NCI-H2029 treated with DMSO at 0.1 percent for 48 hours (cell line): ENCODE data around the gene ALK.

Experiments used
- DNase-seq: peaks from one replicate; lab custom pipeline; 2025; lab: John Stamatoyannopoulos, UW

ALK gene

GRCh38 chr2:29715655-29716054 lies 205.7 kb downstream of the ALK start:
- DNase-seq: no peak

DNA sequence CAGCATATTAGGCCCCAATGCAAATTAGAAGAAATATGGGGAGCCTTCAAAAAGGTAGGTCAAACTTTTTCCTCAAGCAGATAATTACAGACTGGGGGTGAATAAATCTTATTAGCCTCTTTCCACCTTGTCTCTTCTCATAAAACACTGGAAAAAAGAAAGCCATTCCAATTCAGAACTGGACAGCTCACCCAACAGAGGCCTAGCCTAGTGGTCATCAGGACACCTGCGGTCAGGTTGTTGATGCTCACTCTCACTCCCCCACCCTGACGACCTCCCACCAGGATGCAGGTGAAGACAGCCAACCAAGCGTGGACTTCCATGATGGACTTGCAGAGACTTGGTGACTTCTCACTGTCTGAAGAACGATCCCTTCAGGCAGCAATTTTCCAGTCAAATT lies 207.1 kb downstream of the ALK start:
- DNase-seq: no peak

DNA sequence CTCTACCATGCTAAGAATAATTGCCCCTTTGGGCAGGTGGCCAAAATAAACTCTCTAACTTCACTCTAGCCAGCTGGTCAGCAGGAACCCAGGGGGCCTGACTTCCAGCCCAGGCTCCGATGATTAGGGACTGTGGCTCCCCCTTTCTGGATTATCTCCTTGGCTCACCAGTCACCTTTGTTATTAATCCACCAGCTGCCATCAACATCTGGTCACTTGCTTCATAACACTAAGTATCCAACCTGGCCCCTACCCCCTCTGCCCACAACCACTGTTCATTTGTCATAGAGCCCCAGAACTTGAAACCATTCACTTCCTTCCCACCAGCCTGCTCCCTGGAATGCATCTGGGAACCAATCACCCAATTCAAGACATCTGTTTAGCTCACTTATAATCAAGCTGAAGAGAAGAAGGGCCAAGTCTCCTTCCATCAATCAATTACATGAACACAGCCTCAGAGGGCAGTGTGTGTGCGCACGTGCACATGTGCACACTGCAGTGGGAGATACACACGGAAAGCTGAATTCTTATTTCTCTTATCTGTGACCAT lies 215.1 kb downstream of the ALK start:
- no peak for DNase-seq

DNA sequence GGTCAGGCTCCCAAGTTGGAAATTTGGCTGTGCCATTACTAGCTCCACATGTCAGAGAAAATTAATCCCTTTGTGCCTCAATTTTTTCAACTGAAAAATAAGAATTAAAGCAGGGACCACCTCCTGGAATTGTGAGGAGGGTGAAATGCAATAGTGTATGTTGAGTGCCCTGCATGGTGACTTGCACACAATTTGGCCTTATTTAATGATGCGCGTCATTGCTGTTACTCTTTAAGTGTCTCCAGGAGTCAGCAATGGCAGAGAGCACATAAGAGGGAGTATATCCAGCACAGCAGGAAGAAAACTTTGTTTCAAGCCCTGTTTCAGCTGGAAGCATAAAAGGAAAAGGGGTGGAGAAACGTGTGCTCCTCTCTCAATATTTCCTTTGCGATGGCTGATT lies 215.8 kb downstream of the ALK start:
- DNase-seq: no peak

DNA sequence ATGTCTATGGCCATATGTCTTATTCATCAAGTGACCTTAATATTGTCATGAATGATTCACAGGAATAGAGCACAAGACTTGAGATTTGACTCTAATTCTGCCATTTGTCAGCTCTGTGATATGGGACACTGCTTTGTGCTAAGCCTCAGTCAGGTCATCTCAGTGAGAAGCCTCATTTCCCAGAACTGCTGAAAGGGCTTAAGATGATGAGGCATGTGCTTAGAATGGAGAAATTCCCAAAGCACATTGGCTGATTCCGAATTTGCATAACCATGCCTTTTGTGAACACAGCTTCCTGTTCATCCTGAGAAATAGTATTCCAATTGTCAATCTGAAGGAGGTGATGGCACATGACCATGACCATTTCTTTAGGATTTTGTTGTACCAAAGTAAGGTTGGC lies 218.1 kb downstream of the ALK start:
- no peak for DNase-seq

- no peak for DNase-seq
Measured at GRCh38 chr2:29702276-29702675, 219.1 kb downstream of the ALK start.

- no peak for DNase-seq
Measured at GRCh38 chr2:29700560-29700959, 220.8 kb downstream of the ALK start.

DNA sequence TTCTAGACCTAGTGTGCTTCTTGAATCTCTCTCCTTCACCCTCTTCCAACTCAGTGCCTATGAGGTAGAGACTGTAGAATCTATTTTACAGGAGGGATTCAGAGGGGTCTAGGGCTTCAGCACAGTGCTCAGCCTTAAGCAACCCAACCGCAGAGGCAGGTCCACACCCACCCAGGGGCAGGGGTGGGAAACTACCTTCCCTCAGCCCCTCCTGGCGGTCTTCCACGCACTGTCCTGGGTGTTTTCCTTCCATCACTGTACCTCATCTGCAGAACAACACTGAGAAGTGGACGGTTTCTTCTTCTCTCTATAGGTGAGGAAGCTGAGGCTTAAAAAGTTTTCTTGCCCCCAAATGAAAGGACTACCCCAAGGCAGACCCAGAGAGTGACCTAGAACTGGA lies 222.3 kb downstream of the ALK start:
- DNase-seq: no peak

DNA sequence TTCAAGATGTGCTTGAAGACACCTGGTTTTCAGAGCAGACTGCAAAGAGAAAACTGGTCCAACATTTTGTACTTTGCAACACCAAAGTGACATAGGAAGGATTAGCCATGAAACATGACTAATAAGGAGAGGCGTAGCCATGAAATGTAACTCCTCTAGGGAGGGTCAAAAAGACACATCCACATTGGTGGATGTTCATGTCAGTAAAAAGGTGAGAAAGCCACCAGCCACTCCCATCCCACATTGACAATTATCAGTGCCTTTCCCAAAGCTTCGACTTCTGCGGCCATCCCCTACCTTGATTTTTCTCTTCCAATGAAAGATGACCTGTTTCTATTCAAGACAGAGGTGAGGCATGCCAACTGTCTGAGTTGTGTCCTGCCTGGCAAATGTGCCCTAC lies 223.2 kb downstream of the ALK start:
- DNase-seq: no peak

DNA sequence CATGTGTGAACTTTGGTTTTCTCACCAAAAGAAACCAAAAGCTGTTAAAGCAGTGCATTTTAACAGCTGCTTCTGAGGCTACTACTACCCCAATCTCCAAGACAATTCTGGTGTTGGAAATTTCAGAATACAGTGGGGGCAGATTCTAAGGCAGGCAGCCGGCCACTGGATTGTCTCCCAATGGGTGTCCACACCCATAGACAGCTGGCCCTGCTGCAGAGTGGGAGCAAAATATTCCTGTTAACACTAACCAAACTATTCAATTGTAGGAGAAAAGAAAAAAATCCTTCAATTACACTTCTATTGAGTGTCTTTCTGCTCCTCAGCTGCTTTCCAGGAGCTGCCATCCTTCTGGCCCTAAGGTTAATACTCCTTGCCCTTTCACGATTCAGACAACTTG lies 223.7 kb downstream of the ALK start:
- no peak for DNase-seq

- no peak for DNase-seq
Measured at GRCh38 chr2:29697181-29697580, 224.2 kb downstream of the ALK start.

DNA sequence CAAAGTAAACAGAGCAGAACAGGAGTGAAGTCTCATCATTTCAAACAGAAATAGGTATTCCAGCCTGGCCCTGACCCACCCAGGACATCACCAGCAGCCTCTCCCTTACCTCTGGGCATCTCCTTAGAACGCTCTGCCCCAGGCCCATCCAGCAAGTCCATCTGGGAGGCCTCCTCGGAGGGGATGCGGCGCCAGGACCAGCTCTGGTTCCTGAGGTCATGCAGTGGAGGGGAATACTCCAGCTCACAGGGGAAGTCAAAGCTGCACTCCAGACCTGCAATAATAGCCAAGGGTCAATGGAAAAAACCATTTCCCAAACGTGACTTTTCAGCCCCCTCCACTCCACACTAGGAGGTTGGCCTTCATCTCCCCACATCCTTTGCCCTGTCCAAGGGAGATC lies 226.6 kb downstream of the ALK start:
- no peak for DNase-seq

GRCh38 chr2:29691391-29691950 lies 229.9 kb downstream of the ALK start:
- no peak for DNase-seq

DNA sequence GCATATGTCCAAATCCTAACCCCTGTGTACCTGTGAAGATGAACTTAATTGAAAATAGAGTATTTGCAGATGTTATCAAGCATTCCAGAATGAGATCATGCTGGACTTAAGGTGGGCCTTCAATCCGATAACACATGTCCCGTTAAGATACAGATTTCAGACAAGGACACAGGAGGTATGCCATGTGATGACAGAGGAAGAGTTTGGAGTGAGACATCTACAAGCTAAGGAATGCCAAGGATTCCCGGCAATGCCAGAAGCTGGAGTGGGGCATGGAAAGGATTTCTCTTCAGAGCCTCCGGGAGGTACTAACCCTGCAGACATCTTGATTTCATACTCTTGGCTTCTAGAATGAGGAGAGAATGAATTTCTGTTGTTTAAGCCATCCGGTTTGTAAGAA lies 231.7 kb downstream of the ALK start:
- DNase-seq: no peak

- no peak for DNase-seq
Measured at GRCh38 chr2:29688429-29688828, 233.0 kb downstream of the ALK start.

DNA sequence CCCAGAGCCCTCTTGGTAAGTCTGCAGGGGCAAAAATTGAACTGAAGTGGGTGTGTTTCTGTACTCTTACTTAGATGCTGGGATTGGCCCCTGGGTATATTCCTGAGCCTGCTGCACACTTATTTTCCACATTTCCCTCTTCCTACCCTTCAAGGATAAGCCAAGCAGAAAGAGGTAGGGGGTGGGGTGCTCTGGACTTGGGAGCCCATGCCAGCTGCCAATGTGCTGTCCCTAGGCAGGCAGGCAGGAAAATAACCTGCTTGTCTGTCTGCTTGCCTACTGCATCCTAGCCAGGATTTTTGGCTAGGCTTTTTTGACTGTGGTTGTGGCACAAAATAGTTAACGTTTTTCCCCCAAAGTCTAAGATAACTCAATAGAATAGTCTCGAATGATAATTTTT lies 234.3 kb downstream of the ALK start:
- no peak for DNase-seq

GRCh38 chr2:29676886-29677453 lies 244.4 kb downstream of the ALK start:
- DNase-seq: no peak

DNA sequence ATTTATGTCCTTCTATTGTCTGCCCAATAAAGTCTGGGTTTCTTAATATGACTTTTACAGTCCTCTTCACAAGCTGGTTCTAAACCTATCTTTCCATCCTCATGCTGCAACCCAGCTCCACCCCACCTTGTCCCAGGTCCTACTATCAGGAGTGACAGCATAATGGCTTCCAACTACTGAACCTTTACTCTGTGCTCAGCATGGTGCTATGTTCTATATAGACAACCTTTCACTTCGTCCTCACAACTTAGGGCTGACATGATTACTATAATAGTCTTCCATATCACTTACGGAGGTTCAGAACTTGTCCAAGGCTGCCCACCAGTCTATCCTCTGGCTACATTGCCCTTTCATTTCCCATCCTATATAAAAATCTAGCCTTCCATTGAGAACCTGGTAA lies 256.8 kb downstream of the ALK start:
- DNase-seq: no peak

GRCh38 chr2:29663268-29663667 lies 258.1 kb downstream of the ALK start:
- DNase-seq: no peak

GRCh38 chr2:29662861-29663260 lies 258.5 kb downstream of the ALK start:
- no peak for DNase-seq

- DNase-seq: no peak
Measured at GRCh38 chr2:29660201-29660600, 261.2 kb downstream of the ALK start.

DNA sequence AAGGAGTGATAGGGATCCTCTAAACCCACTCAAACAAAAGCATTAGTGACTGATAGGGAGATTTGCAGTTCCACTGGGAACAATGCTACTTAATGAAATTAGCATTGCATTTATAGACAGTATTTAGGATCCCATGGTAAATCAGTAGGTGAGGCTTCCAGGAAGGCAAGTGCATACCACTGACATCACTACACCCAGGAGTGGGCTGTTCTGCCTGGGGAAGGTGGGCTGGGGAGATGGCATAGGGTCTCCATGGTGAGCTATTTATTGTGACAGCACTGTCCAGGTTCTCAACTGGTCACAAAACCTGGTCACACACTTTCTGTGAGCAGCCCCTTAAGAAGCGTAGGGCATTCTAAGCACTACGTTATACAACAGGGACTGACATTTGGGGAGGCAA lies 262.2 kb downstream of the ALK start:
- DNase-seq: no peak

DNA sequence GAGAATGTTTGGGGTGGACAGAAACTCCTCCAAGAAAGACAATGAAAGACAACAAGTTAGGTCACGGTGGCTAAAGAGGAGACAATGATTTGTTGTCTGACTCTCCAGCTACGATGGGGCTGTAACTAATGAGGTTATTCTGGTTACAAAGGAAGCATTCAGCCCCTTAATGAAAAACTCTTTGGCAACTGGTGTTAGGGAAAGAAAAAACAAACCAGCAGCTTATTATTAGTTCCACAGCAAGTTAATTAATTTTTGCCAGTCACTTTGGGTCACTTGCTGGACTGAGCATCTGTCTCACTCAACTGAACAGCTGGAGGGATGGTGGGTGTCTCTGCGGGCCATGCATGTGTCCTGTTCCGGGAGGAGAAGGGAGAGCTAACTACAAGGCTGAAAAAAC lies 263.7 kb downstream of the ALK start:
- DNase-seq: no peak

DNA sequence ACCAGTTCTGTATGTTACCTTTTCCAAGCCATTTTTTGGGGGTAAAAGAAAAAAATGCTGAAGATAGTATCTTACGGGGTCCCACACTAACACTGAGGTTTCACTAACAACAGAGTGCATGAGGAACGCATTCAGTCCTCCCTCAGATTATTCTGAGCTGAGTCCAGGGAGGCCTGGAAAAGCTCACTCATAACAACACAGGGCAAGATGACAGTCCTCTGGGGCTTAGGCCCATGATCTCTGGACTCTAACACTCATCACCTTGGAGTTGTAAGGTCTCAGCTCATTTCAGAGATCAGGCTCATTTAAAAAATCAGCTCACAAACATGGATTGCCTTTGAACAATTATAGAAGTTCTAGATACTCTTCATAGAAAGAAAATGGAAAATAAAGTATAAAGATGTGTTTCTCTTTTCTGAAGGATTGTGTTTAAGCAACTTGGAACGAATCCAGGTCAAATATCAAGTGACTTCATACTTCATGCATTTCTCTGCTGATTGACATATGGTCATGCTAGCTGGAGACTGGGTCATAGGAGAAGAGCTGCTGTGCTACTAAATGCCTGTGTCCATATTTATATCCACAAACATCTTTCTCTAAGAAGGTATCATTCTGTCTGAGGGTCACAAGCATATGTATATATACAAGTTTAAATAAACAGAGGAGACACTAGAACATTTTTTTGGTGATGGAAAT lies 265.8 kb downstream of the ALK start:
- no peak for DNase-seq
